Body of pancreas (tissue), 4 donors: Measurements from ENCODE around the gene QRFP. TPM values are rescaled to one million over a fixed set of nuclear protein-coding genes. Genes with fewer than 3 reads are reported as not detected.
A peak's percentile ranks its signal among the peaks of the same experiment; 100 is the strongest.

Experiments
- ATAC-seq: fragments of 150-250 bp; one replicate; pipeline ENCODE4 v1.9.1; 2016
- DNase-seq, 4 donors: peaks; one replicate each; pipeline ENCODE4 v3.0.0-alpha.2; 2019
- H3K27ac ChIP-seq, 4 donors: fragments of 200-600 bp; sonication (generic); 1 replicate in 3 of 4; 2 replicates in 1 of 4; pipeline versions ENCODE4 v1.5.1 to v1.6.1; 2016 to 2019; ENCODE audit warnings: mild to moderate bottlenecking in 1 of 4, mixed read lengths in 1 of 4, moderate library complexity in 1 of 4
- H3K27me3 ChIP-seq, 2 donors: fragments of 200-600 bp; sonication (generic); one replicate each; pipeline ENCODE4 v1.6.0; 2016; ENCODE audit warnings: mild to moderate bottlenecking in 1 of 2
- H3K36me3 ChIP-seq, 2 donors: fragments of 200-600 bp; sonication (generic); replicated peaks in 1 of 2; 2 replicates each; pipeline ENCODE4 v1.5.1; 2016; ENCODE audit warnings: low read depth in 2 of 2; ENCODE audit not compliant: insufficient read depth in 1 of 2
- H3K4me1 ChIP-seq: fragments of 200-600 bp; sonication (generic); one replicate; pipeline ENCODE4 v1.6.0; 2016
- H3K4me3 ChIP-seq, 2 donors: fragments of 200-600 bp; sonication (generic); 1 replicate in 1 of 2; 2 replicates in 1 of 2; pipeline ENCODE4 v1.5.1; 2016 to 2019
- H3K9me3 ChIP-seq, 3 donors: fragments of 200-600 bp; sonication (generic); 1 replicate in 2 of 3; 2 replicates in 1 of 3; pipeline ENCODE4 v1.5.1; 2016
- CTCF ChIP-seq, 7 experiments: fragments of 450-650 bp in 4 of 7; fragments of 200-600 bp in 3 of 7; sonication (generic) in 3 of 7; IDR thresholded peaks; one replicate each; pipeline ENCODE4 v1.5.1; 2016 to 2019; ENCODE audit warnings: antibody characterized with exemption in 7 of 7
- POLR2A ChIP-seq, 3 donors: fragments of 450-650 bp; IDR thresholded peaks; one replicate each; pipeline ENCODE4 v1.6.1; 2016; ENCODE audit warnings: antibody characterized with exemption in 3 of 3, mild to moderate bottlenecking in 2 of 3
- WGBS, 2 donors: methylation state at CpG; one replicate each; pipeline ENCODE4 v1.1.5; 2017; 5-methylcytosine and 5-hydroxymethylcytosine counted together
- intact Hi-C: fragments of 100-400 bp; cut with DNase I; formaldehyde crosslinking; loops from one replicate; pipeline ENCODE4 v1.15.1; 2023
- total RNA-seq, 2 donors: library from RNA; depleted of rRNA; stranded (reverse); fragments of >200 nt; gene quantifications; one replicate each; pipeline ENCODE4 v1.1.0, GENCODE V29; 2016

The QRFP gene
- total RNA-seq, 2 donors from 2014 or later, result not detected

- no peak for TF ChIP-seq CTCF (IDR thresholded peaks at IDR 0.05)
- Histone ChIP-seq H3K36me3 (no peaks in the 10 kb centered on the region), H3K4me3 (no peak overlapping the region), H3K27ac (peak overlapping the region in 1 of 4 donors; percentile 45), H3K9me3 (no peaks in the 10 kb centered on the region), H3K4me1 (peaks cover 5% of the 10 kb centered on the region), H3K27me3 (no peaks in the 10 kb centered on the region)
- no peak for ATAC-seq
- DNase-seq, result no peak
- WGBS, 2 donors, result 66 to 67% methylated on average over 12 to 29 of the region's 29 CpGs
- intact Hi-C loops, result no loop called here
Observed at GRCh38 chr9:130897848-130898551, 1.4 kb upstream of the QRFP start.

GRCh38 chr9:130897105-130897751, 616 bp upstream of the QRFP start:
- Histone ChIP-seq H3K36me3 (no peaks in the 10 kb centered on the region), H3K27me3 (no peaks in the 10 kb centered on the region), H3K9me3 (no peaks in the 10 kb centered on the region), H3K4me1 (peaks cover 5% of the 10 kb centered on the region), H3K4me3 (no peak overlapping the region), H3K27ac (no peak overlapping the region)
- TF ChIP-seq POLR2A (IDR thresholded peaks at IDR 0.05) (no peak), CTCF (IDR thresholded peaks at IDR 0.05) (no peak)
- intact Hi-C loops, result no loop called here
- 49 to 74% methylated on average over 2 to 16 of the region's 16 CpGs for WGBS, 2 donors
- no peak for DNase-seq
- no peak for ATAC-seq

GRCh38 chr9:130895481-130896232, 955 bp downstream of the QRFP start:
- H3K4me1 ChIP-seq, result peaks cover 5% of the 10 kb centered on the region
- H3K36me3 ChIP-seq, result no peaks in the 10 kb centered on the region
- DNase-seq (no peak), ATAC-seq (no peak)
- 66 to 77% methylated on average over 8 to 20 of the region's 24 CpGs for WGBS, 2 donors
- H3K27ac ChIP-seq, result no peak overlapping the region
- no peak overlapping the region for H3K4me3 ChIP-seq
- TF ChIP-seq POLR2A (IDR thresholded peaks at IDR 0.05) (no peak), CTCF (IDR thresholded peaks at IDR 0.05) (no peak)
- intact Hi-C loops, result no loop called here
- H3K27me3 ChIP-seq, result no peaks in the 10 kb centered on the region
- no peaks in the 10 kb centered on the region for H3K9me3 ChIP-seq

GRCh38 chr9:130895038-130895437, 1.6 kb downstream of the QRFP start:
- Histone ChIP-seq H3K27ac (no peak overlapping the region), H3K27me3 (no peaks in the 10 kb centered on the region), H3K36me3 (no peaks in the 10 kb centered on the region), H3K4me3 (no peak overlapping the region), H3K4me1 (peaks cover 5% of the 10 kb centered on the region), H3K9me3 (no peaks in the 10 kb centered on the region)
- intact Hi-C loops, result no loop called here
- DNase-seq (no peak), ATAC-seq (no peak)
- no peak for TF ChIP-seq CTCF (IDR thresholded peaks at IDR 0.05)
- no peak for TF ChIP-seq POLR2A (IDR thresholded peaks at IDR 0.05)
- WGBS, 2 donors, result 80 to 85% methylated on average over 2 to 9 of the region's 9 CpGs
